ENCODE data around the gene FOSL1. TPM values are rescaled to one million over a fixed set of nuclear protein-coding genes. Genes with fewer than 3 reads are reported as not detected.

Gene FOSL1
- total and polyA plus RNA-seq, 2 experiments from 2014 or later: 14.6 to 17.1 TPM

DNA sequence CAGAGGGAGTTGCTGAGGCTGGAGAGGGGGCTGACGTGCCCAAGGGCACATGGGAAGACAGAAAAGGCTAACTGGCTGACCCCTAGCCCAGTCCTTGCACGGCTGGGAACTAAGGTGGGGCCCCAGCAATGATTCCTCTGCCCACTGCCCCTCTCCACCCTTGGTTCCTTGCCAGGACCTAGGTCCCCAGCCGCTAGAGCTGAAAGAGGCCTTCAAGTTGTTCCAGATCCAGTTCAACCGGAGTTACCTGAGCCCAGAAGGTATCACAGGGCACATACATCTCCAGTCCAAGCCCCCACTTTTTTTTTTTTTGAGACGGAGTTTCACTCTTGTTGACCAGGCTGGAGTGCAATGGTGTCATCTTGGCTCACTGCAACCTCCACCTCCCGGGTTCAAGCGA is 20.2 kb downstream of the FOSL1 start:
- Mint-ChIP-seq H3K27ac (no peak overlapping the region), H3K9me3 (no peaks in the 10 kb centered on the region), H3K4me3 (no peak overlapping the region), H3K27me3 (ENCODE audit: insufficient read depth, low read depth, poor library complexity) (peaks cover 18% of the 10 kb centered on the region), H3K36me3 (ENCODE audit: low read depth) (peaks cover 22% of the 10 kb centered on the region), H3K4me1 (peaks cover 4% of the 10 kb centered on the region)
- H3K79me2 ChIP-seq (replicated peaks; ENCODE audit: insufficient read depth): no peaks in the 10 kb centered on the region
- H3K4me3 ChIP-seq: no peak overlapping the region
- H3K36me3 ChIP-seq (ENCODE audit: insufficient read depth): peaks cover 7% of the 10 kb centered on the region; the same call in 1 of the 2 replicates
- TF ChIP-seq NANOG (IDR thresholded peaks at IDR 0.05; ENCODE audit: borderline replicate concordance) (no peak), CREB1 (CRISPR knock-in tag; IDR thresholded peaks at IDR 0.05; ENCODE audit: low read depth) (no peak), JUNB (IDR thresholded peaks at IDR 0.05; ENCODE audit: unreplicated experiment) (no peak), REST (IDR thresholded peaks at IDR 0.05; ENCODE audit: unreplicated experiment) (no peak), ZNF331 (CRISPR knock-in tag; IDR thresholded peaks at IDR 0.05; ENCODE audit: low read depth) (no peak), STAT1 (IDR thresholded peaks at IDR 0.05; ENCODE audit: unreplicated experiment) (no peak), EZH2 (IDR thresholded peaks at IDR 0.05; ENCODE audit: low read depth, unreplicated experiment) (no peak), EZH2phosphoT487 (IDR thresholded peaks at IDR 0.05; ENCODE audit: unreplicated experiment) (no peak)
- TF ChIP-seq, protein P1, sequence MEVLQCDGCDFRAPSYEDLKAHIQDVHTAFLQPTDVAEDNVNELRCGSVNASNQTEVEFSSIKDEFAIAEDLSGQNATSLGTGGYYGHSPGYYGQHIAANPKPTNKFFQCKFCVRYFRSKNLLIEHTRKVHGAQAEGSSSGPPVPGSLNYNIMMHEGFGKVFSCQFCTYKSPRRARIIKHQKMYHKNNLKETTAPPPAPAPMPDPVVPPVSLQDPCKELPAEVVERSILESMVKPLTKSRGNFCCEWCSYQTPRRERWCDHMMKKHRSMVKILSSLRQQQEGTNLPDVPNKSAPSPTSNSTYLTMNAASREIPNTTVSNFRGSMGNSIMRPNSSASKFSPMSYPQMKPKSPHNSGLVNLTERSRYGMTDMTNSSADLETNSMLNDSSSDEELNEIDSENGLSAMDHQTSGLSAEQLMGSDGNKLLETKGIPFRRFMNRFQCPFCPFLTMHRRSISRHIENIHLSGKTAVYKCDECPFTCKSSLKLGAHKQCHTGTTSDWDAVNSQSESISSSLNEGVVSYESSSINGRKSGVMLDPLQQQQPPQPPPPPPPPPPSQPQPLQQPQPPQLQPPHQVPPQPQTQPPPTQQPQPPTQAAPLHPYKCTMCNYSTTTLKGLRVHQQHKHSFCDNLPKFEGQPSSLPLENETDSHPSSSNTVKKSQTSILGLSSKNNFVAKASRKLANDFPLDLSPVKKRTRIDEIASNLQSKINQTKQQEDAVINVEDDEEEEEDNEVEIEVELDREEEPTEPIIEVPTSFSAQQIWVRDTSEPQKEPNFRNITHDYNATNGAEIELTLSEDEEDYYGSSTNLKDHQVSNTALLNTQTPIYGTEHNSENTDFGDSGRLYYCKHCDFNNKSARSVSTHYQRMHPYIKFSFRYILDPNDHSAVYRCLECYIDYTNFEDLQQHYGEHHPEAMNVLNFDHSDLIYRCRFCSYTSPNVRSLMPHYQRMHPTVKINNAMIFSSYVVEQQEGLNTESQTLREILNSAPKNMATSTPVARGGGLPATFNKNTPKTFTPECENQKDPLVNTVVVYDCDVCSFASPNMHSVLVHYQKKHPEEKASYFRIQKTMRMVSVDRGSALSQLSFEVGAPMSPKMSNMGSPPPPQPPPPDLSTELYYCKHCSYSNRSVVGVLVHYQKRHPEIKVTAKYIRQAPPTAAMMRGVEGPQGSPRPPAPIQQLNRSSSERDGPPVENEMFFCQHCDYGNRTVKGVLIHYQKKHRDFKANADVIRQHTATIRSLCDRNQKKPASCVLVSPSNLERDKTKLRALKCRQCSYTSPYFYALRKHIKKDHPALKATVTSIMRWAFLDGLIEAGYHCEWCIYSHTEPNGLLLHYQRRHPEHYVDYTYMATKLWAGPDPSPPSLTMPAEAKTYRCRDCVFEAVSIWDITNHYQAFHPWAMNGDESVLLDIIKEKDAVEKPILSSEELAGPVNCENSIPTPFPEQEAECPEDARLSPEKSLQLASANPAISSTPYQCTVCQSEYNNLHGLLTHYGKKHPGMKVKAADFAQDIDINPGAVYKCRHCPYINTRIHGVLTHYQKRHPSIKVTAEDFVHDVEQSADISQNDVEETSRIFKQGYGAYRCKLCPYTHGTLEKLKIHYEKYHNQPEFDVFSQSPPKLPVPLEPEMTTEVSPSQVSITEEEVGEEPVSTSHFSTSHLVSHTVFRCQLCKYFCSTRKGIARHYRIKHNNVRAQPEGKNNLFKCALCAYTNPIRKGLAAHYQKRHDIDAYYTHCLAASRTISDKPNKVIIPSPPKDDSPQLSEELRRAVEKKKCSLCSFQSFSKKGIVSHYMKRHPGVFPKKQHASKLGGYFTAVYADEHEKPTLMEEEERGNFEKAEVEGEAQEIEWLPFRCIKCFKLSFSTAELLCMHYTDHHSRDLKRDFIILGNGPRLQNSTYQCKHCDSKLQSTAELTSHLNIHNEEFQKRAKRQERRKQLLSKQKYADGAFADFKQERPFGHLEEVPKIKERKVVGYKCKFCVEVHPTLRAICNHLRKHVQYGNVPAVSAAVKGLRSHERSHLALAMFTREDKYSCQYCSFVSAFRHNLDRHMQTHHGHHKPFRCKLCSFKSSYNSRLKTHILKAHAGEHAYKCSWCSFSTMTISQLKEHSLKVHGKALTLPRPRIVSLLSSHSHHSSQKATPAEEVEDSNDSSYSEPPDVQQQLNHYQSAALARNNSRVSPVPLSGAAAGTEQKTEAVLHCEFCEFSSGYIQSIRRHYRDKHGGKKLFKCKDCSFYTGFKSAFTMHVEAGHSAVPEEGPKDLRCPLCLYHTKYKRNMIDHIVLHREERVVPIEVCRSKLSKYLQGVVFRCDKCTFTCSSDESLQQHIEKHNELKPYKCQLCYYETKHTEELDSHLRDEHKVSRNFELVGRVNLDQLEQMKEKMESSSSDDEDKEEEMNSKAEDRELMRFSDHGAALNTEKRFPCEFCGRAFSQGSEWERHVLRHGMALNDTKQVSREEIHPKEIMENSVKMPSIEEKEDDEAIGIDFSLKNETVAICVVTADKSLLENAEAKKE (CRISPR knock-in tag; IDR thresholded peaks at IDR 0.05): no peak
- H3K4me1 ChIP-seq (ENCODE audit: insufficient read depth): no peaks in the 10 kb centered on the region
- H3K4me2 ChIP-seq: no peak overlapping the region
- H3K9me2 ChIP-seq (ENCODE audit: insufficient read depth): no peaks in the 10 kb centered on the region
- DNase-seq (ENCODE audit: low spot score): no peak
- H3K27me3 ChIP-seq (ENCODE audit: insufficient read depth): no peaks in the 10 kb centered on the region
- H3K27ac ChIP-seq (ENCODE audit: low read depth): no peak overlapping the region
- ATAC-seq: no peak
- H4K20me1 ChIP-seq (replicated peaks; ENCODE audit: insufficient read depth): peaks cover 6% of the 10 kb centered on the region; the same call in 1 of the 2 replicates
- 0 out of 2 replicates have a peak, but pooled peaks cover 4% of the 10 kb centered on the region for H3F3A ChIP-seq (replicated peaks; ENCODE audit: low read depth)
- H2AFZ ChIP-seq: no peak overlapping the region

Data from GM23338 (cell line).